Heart left ventricle (tissue), 16 donors: Measurements from ENCODE around the gene SBNO1. TPM values are rescaled to one million over a fixed set of nuclear protein-coding genes. Genes with fewer than 3 reads are reported as not detected.

Source experiments
- ATAC-seq, 4 donors: fragments of 200-7000 bp; cut with Tn5 transposase; one replicate each; pipeline ENCODE4 v1.9.1; 2020 to 2022; ENCODE audit warnings: moderate library complexity in 4 of 4, mild to moderate bottlenecking in 3 of 4, moderate number of reproducible peaks in 1 of 4
- DNase-seq, 5 donors: peaks; one replicate each; pipeline ENCODE4 v3.0.0-alpha.2; 2020
- H3K27ac ChIP-seq, 12 donors: fragments of 200-600 bp; sonication (generic) in 4 of 12; one replicate each; pipeline versions ENCODE4 v1.5.0 to v1.8.0; 2016 to 2022; ENCODE audit warnings: mild to moderate bottlenecking in 2 of 12
- H3K27me3 ChIP-seq, 9 donors: fragments of 200-600 bp; sonication (generic) in 2 of 9; one replicate each; pipeline versions ENCODE4 v1.5.1 to v1.8.0; 2016 to 2022; ENCODE audit warnings: mild to moderate bottlenecking in 3 of 9
- H3K36me3 ChIP-seq, 9 donors: fragments of 200-600 bp; sonication (generic) in 2 of 9; one replicate each; pipeline versions ENCODE4 v1.5.0 to v1.8.0; 2018 to 2022; ENCODE audit warnings: mild to moderate bottlenecking in 2 of 9
- H3K4me1 ChIP-seq, 12 donors: fragments of 200-600 bp; sonication (generic) in 4 of 12; one replicate each; pipeline versions ENCODE4 v1.5.0 to v1.8.0; 2016 to 2022; ENCODE audit warnings: mild to moderate bottlenecking in 3 of 12
- H3K4me3 ChIP-seq, 12 donors: fragments of 200-600 bp; sonication (generic) in 4 of 12; one replicate each; pipeline versions ENCODE4 v1.5.0 to v1.8.0; 2017 to 2022; ENCODE audit warnings: mild to moderate bottlenecking in 9 of 12, moderate library complexity in 4 of 12
- H3K9me3 ChIP-seq, 12 donors: fragments of 200-600 bp; sonication (generic) in 4 of 12; one replicate each; pipeline versions ENCODE4 v1.5.0 to v1.8.0; 2016 to 2022; ENCODE audit warnings: mild to moderate bottlenecking in 1 of 12
- POLR2A ChIP-seq, 2 donors: fragments of 450-650 bp; IDR thresholded peaks; one replicate each; pipeline ENCODE4 v1.6.1; 2017; ENCODE audit warnings: antibody characterized with exemption in 2 of 2, mild to moderate bottlenecking in 2 of 2, moderate library complexity in 2 of 2
- WGBS, 4 donors: extraction: QIAGEN DNeasy Blood & Tissue Kit in 2 of 4; methylation state at CpG; one replicate each; pipeline versions ENCODE4 v1.1.5 to v1.1.7; 2013 to 2018; 5-methylcytosine and 5-hydroxymethylcytosine counted together
- intact Hi-C, 10 donors: fragments of 100-400 bp; cut with DNase I; formaldehyde crosslinking; loops; one replicate each; pipeline versions ENCODE4 v1.11.1 to v1.14.2; 2022
- polyA plus RNA-seq, 2 donors: library from polyadenylated mRNA; stranded (reverse); fragments of 200-250 nt; gene quantifications; one replicate each; pipeline ENCODE4 v1.2.3, GENCODE V29; 2013
- total RNA-seq, 9 donors: library from RNA; depleted of rRNA in 2 of 9; stranded (reverse); fragments of >200 nt in 2 of 9; fragmentation: NEBNext Ultra II Directional in 3 of 9; extraction: Animal tissue kit (Norgen Biotek cat#: 25700) in 3 of 9; gene quantifications; one replicate each; pipeline versions ENCODE4 v1.1.0 to v1.2.4, GENCODE V29; 2016 to 2023
- TF ChIP-seq, protein P1 (sequence below), 12 donors: fragments of 200-600 bp; sonication (generic) in 4 of 12; IDR thresholded peaks; one replicate each; pipeline versions ENCODE4 v1.5.0 to v1.8.0; 2018 to 2022; ENCODE audit warnings: antibody characterized with exemption in 12 of 12, mild to moderate bottlenecking in 5 of 12
- donor health status: ischemic (EF 13 %, LVEDD 7.1; RV severe dilation, severe dysfunction).
- donor health status: healthy with polysubstance abuse.
- donor health status: DM: no; HTN: yes; CAD: no.
- donor health status: DM: no; HTN: no; CAD: no.
- donor health status: ischemic (EF 25% LVEDD 6.9; RV normal size, moderate dysfunction).
- donor health status: ischemic (EF 25% LVEDD 5.7; RV mildly dilated, moderate dysfunction).
- donor health status: healthy.
- donor health status: DM: yes; HTN: yes; CAD: no.
- donor health status: ischemic (EF 35%, LVEDD 5.7; RV mildly dilated, moderate dysfunction).
- donor health status: nonischemic (EF 11% LVEDD 7.7; RV severe dilation, severe dysfunction).
- donor health status: DM: yes; HTN: yes; CAD: no.
- donor health status: PGD.
- donor health status: ischemic (EF 29% LVEDD 5.4; RV normal size, mild dysfunction).
- donor health status: nonischemic (EF 23%, LVEDD 6.1; RV moderate dilation, normal function).

SBNO1 gene
- total and polyA plus RNA-seq, 11 donors = 6.3 to 33.8 (median 25.4) TPM

DNA sequence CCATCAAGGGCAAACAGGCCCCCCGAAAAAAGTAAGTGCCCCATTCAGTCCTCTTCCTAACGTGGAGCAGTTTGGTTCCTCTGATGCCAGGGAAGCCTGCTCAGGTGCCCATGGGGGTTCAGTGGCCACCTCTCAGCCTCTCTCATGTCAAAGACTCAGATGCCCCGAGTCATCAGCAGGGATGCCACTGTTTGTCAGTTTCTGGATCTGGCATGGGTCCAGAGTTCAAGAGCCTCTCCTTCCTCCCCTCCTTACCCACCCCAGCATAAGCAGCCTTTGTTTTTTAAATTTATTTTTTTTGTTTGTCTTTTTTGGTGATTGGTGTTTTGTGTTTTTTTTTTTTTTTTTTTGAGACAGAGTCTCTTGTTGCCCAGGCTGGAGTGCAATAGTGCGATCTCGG, 30.6 kb upstream of the SBNO1 start:
- intact Hi-C loops = no loop called here
- Histone ChIP-seq H3K27me3 (no peaks in the 10 kb centered on the region), H3K4me1 (peaks cover 0 to 47% (median 32%) of the 10 kb centered on the region in 12 donors), H3K27ac (no peak overlapping the region), H3K9me3 (no peaks in the 10 kb centered on the region), H3K36me3 (peaks cover 4 to 98% (median 85%) of the 10 kb centered on the region in 9 donors), H3K4me3 (no peak overlapping the region)
- DNase-seq (no peak), ATAC-seq (no peak)
- WGBS, 4 donors = 78 to 84% (median 81%) methylated on average over 5 of the region's 5 CpGs
- TF ChIP-seq, protein P1, sequence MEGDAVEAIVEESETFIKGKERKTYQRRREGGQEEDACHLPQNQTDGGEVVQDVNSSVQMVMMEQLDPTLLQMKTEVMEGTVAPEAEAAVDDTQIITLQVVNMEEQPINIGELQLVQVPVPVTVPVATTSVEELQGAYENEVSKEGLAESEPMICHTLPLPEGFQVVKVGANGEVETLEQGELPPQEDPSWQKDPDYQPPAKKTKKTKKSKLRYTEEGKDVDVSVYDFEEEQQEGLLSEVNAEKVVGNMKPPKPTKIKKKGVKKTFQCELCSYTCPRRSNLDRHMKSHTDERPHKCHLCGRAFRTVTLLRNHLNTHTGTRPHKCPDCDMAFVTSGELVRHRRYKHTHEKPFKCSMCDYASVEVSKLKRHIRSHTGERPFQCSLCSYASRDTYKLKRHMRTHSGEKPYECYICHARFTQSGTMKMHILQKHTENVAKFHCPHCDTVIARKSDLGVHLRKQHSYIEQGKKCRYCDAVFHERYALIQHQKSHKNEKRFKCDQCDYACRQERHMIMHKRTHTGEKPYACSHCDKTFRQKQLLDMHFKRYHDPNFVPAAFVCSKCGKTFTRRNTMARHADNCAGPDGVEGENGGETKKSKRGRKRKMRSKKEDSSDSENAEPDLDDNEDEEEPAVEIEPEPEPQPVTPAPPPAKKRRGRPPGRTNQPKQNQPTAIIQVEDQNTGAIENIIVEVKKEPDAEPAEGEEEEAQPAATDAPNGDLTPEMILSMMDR (IDR thresholded peaks at IDR 0.05) = no peak
- no peak for TF ChIP-seq POLR2A (IDR thresholded peaks at IDR 0.05)

DNA sequence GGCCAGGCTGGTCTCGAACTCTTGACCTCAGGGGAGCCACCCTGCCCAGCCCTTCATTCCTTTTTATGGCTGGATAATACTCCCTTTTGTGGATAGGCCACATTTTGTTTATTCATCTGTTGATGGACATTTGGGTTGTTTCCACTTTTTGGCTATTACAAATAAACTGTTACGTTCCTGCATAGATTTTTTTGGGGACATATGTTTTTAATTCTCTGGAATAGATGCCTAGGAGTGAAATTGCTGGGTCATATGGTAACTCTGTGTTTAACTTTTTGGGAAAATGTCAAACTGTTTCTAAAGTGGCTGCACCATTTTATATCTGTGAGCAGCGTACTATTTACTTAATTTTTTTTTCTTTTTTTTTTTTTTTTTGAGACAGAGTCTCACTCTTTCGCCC, 29.1 kb upstream of the SBNO1 start:
- WGBS, 4 donors = 88 to 92% (median 90%) methylated on average over 4 of the region's 4 CpGs
- peaks cover 0 to 43% (median 29%) of the 10 kb centered on the region in 12 donors for H3K4me1 ChIP-seq

DNA sequence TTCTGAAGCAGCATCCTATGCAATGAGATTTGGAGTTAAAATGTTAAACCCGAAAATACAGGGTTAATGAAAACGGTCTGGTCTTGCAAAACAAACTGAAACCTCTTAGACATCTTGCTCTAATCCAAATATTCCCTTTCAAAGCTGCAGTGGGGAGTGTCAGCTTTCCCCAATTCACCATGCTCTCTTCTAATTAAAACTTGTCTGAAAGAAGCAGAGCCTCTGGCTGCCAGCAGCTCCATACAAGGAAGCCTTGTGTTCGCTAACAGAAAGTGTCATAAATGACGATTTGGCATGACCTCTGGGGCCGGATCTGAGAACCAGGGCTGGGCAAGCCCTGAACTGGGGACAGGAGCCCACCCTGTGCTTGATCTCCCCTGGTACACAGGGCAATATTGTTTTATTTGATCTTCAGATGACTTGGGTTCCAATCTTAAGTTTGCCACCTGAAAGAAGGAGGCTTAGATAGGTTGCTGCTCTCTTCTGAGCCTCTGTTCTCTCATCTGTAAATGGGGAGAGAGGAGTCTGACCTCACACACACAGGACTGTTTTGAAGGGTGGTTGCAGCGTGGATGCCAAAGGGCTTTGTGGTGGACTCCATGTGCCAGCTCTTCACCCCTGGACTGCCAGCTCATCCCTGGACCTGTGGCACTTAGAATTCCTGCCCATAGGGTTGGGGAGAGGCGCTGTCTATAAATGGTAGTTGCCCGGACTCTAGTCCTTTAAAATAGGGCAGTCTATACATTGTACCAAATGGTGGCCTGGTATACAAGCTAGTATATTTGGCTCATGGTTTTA, 27.1 kb upstream of the SBNO1 start:
- Histone ChIP-seq H3K4me1 (peaks cover 0 to 48% (median 33%) of the 10 kb centered on the region in 12 donors), H3K36me3 (peaks cover 3 to 64% (median 61%) of the 10 kb centered on the region in 9 donors), H3K27me3 (no peaks in the 10 kb centered on the region), H3K9me3 (no peaks in the 10 kb centered on the region), H3K4me3 (no peak overlapping the region), H3K27ac (peak overlapping the region in 5 of 12 donors; percentile 12 to 89 (median 84))
- intact Hi-C loops = loop anchor here in 3 of 10 donors (5.0 kb wide), 4 partner anchors 71 to 191 kb away; partner anchors contain the start of genes RILPL1 (in 1 of the 3) and TMED2 (in 1 of the 3)
- no peak for ATAC-seq
- 53 to 83% (median 69%) methylated on average over 8 of the region's 8 CpGs for WGBS, 4 donors
- DNase-seq = no peak
- TF ChIP-seq, protein P1 (IDR thresholded peaks at IDR 0.05) = no peak
- no peak for TF ChIP-seq POLR2A (IDR thresholded peaks at IDR 0.05)

More for the DNA sequence above, 29.1 kb upstream of the SBNO1 start:
- intact Hi-C loops = loop anchor here in 3 of 10 donors (5.0 kb wide), 4 partner anchors 69 to 189 kb away; partner anchors contain the start of genes RILPL1 (in 1 of the 3) and TMED2 (in 1 of the 3)
- TF ChIP-seq, protein P1 (IDR thresholded peaks at IDR 0.05) = no peak
- no peak for TF ChIP-seq POLR2A (IDR thresholded peaks at IDR 0.05)
- H3K36me3 ChIP-seq = peaks cover 4 to 84% (median 73%) of the 10 kb centered on the region in 9 donors
- H3K27ac ChIP-seq = no peak overlapping the region
- no peak for DNase-seq
- H3K9me3 ChIP-seq = no peaks in the 10 kb centered on the region
- no peak for ATAC-seq
- H3K4me3 ChIP-seq = no peak overlapping the region
- H3K27me3 ChIP-seq = no peaks in the 10 kb centered on the region
